GM12878 (cell line): ENCODE results near the gene OTOF. TPM values are rescaled to one million over a fixed set of nuclear protein-coding genes. Genes with fewer than 3 reads are reported as not detected.

Experiments
- ATAC-seq: fragments of 200-7000 bp; cut with Tn5 transposase; 3 replicates; pipeline ENCODE4 v1.9.1; 2020; ENCODE audit warnings: mild to moderate bottlenecking, moderate library complexity
- BruUV-seq: library from RNA; stranded (reverse); fragments of 400-500 nt; replicated peaks from 2 replicates; lab custom pipeline; 2021; lab: Mats Ljungman, UMichigan
- CTCF ChIA-PET: fragments of 300-600 bp; sonication (Branson Sonifier 250); formaldehyde crosslinking; extraction: SDS; loops from one replicate; lab custom pipeline; 2021; ENCODE audit warnings: inconsistent platforms; lab: Yijun Ruan, JAX
- POLR2A ChIA-PET: fragments of 350-600 bp; formaldehyde crosslinking; extraction: SDS; loops from one replicate; lab custom pipeline; 2021; ENCODE audit warnings: inconsistent platforms; lab: Charles Lee
- RAD21 ChIA-PET: fragments of 300-600 bp; sonication (Branson Sonifier 250); formaldehyde crosslinking; loops from one replicate; lab custom pipeline; 2023; ENCODE audit warnings: antibody characterized with exemption; ENCODE audit not compliant: unreplicated experiment; lab: Charles Lee
- SMC1A ChIA-PET: fragments of 300-600 bp; sonication (Branson Sonifier 250); formaldehyde crosslinking; loops from one replicate; lab custom pipeline; 2023; ENCODE audit not compliant: unreplicated experiment, uncharacterized antibody; lab: Charles Lee
- DNase-seq: peaks from one replicate; pipeline ENCODE4 v3.0.0-alpha.2; 2011; ENCODE audit warnings: low read depth, low spot score
- FAIRE-seq: peaks from 3 replicates; lab custom pipeline; 2011; peaks lifted over from hg19 to GRCh38; lab: Jason Lieb, UNC
- H2AFZ ChIP-seq: 2 replicates; pipeline ENCODE4 v1.6.0; 2011; ENCODE audit warnings: low read depth, low read length, control low read depth; ENCODE audit not compliant: control insufficient read depth
- H3K27ac ChIP-seq: 2 replicates; pipeline ENCODE4 v1.5.1; 2011; ENCODE audit warnings: control low read depth; ENCODE audit not compliant: control insufficient read depth, insufficient read depth
- H3K27me3 ChIP-seq, 2 experiments: replicated peaks in 1 of 2; 2 replicates each; pipeline versions ENCODE4 v1.6.0 to v1.6.1; 2011; ENCODE audit warnings: low read length in 1 of 2; ENCODE audit not compliant: control insufficient read depth in 2 of 2, insufficient read depth in 2 of 2
- H3K36me3 ChIP-seq, 2 experiments: 2 replicates each; pipeline ENCODE4 v1.5.1; 2011; ENCODE audit warnings: low read length in 1 of 2; ENCODE audit not compliant: control insufficient read depth in 2 of 2, insufficient read depth in 2 of 2
- H3K4me1 ChIP-seq: 2 replicates; pipeline ENCODE4 v1.6.1; 2011; ENCODE audit warnings: mild to moderate bottlenecking, low read length, moderate library complexity, mixed read lengths; ENCODE audit not compliant: control insufficient read depth, insufficient read depth
- H3K4me2 ChIP-seq: 2 replicates; pipeline ENCODE4 v1.6.0; 2011; ENCODE audit warnings: control low read depth; ENCODE audit not compliant: control insufficient read depth, insufficient read depth
- H3K4me3 ChIP-seq: fragments of 200-600 bp; sonication (generic); 2 replicates; pipeline ENCODE4 v1.5.1; 2016
- H3K79me2 ChIP-seq: 2 replicates; pipeline ENCODE4 v1.6.0; 2011; ENCODE audit warnings: low read length; ENCODE audit not compliant: control insufficient read depth, insufficient read depth
- H3K9ac ChIP-seq: 2 replicates; pipeline ENCODE4 v1.8.0; 2011; ENCODE audit warnings: low read length, control low read depth, mixed read lengths; ENCODE audit not compliant: control insufficient read depth, insufficient read depth
- H3K9me3 ChIP-seq: replicated peaks from 3 replicates; pipeline ENCODE4 v1.5.1; 2011; ENCODE audit warnings: mild to moderate bottlenecking, low read length; ENCODE audit not compliant: control insufficient read depth, insufficient read depth
- H4K20me1 ChIP-seq: 2 replicates; pipeline ENCODE4 v1.6.0; 2011; ENCODE audit not compliant: control insufficient read depth, insufficient read depth
- BMI1 ChIP-seq: fragments of 450-650 bp; IDR thresholded peaks from 2 replicates; pipeline ENCODE4 v1.6.1; 2016; ENCODE audit warnings: mild to moderate bottlenecking, moderate library complexity, borderline replicate concordance
- CBX3 ChIP-seq: fragments of 200-600 bp; sonication (generic); IDR thresholded peaks from 2 replicates; pipeline ENCODE4 v1.6.1; 2016; ENCODE audit warnings: low read depth, borderline replicate concordance
- CREB1 ChIP-seq: IDR thresholded peaks from 2 replicates; pipeline ENCODE4 v1.6.1; 2012; ENCODE audit warnings: low read depth, mild to moderate bottlenecking, inconsistent platforms
- EED ChIP-seq: sonication (generic); IDR thresholded peaks from 2 replicates; pipeline ENCODE4 v1.6.1; 2016; ENCODE audit warnings: antibody characterized with exemption, low read depth
- FOXK2 ChIP-seq: fragments of 450-650 bp; IDR thresholded peaks from 2 replicates; pipeline ENCODE4 v1.6.1; 2017; ENCODE audit warnings: mild to moderate bottlenecking, moderate library complexity
- GABPA ChIP-seq: IDR thresholded peaks from 2 replicates; pipeline ENCODE4 v1.6.1; 2014; ENCODE audit warnings: antibody characterized with exemption, low read depth, mild to moderate bottlenecking, inconsistent platforms
- LARP7 ChIP-seq: fragments of 450-650 bp; IDR thresholded peaks from 2 replicates; pipeline ENCODE4 v1.6.1; 2017; ENCODE audit warnings: mild to moderate bottlenecking
- MEF2A ChIP-seq: IDR thresholded peaks from 2 replicates; pipeline ENCODE4 v1.6.1; 2011; ENCODE audit warnings: low read depth, mild to moderate bottlenecking, low read length, moderate library complexity; ENCODE audit not compliant: insufficient read depth
- NFIC ChIP-seq: IDR thresholded peaks from 2 replicates; pipeline ENCODE4 v1.6.1; 2012; ENCODE audit warnings: low read depth, mild to moderate bottlenecking, inconsistent platforms, low read length, moderate library complexity
- NFYB ChIP-seq: IDR thresholded peaks from 2 replicates; pipeline ENCODE4 v1.6.1; 2011; ENCODE audit warnings: low read depth, mild to moderate bottlenecking, low read length, improper control_type of control experiment, moderate library complexity; ENCODE audit not compliant: insufficient read depth
- POLR2AphosphoS2 ChIP-seq: IDR thresholded peaks from 2 replicates; pipeline ENCODE4 v1.6.1; 2011; ENCODE audit warnings: low read depth, mild to moderate bottlenecking, low read length, improper control_type of control experiment, moderate library complexity
- RELA ChIP-seq: fragments of 450-650 bp; IDR thresholded peaks from 2 replicates; pipeline ENCODE4 v1.8.0; 2014; ENCODE audit warnings: borderline replicate concordance; ENCODE audit not compliant: partially characterized antibody
- RELB ChIP-seq: fragments of 450-650 bp; IDR thresholded peaks from 2 replicates; pipeline ENCODE4 v1.6.1; 2017; ENCODE audit warnings: low read depth, mild to moderate bottlenecking, moderate library complexity
- ZBTB33 ChIP-seq: fragments of 450-650 bp; IDR thresholded peaks from 2 replicates; pipeline ENCODE4 v1.6.1; 2017; ENCODE audit warnings: mild to moderate bottlenecking
- ZBTB40 ChIP-seq: fragments of 450-650 bp; IDR thresholded peaks from 2 replicates; pipeline ENCODE4 v1.6.1; 2016; ENCODE audit warnings: mild to moderate bottlenecking, moderate library complexity, borderline replicate concordance
- ZZZ3 ChIP-seq: IDR thresholded peaks from 2 replicates; pipeline ENCODE4 v1.6.1; 2011; ENCODE audit warnings: low read depth; ENCODE audit not compliant: control insufficient read depth, insufficient read length
- WGBS: methylation state at CpG from one replicate; pipeline ENCODE4 v1.1.6; 2016; ENCODE audit warnings: low lambda C conversion rate; ENCODE audit not compliant: insufficient replicate concordance, insufficient coverage; ENCODE audit errors: missing lambda C conversion rate; 5-methylcytosine and 5-hydroxymethylcytosine counted together
- in situ Hi-C: fragments of 300-500 bp; cut with MboI; formaldehyde crosslinking; loops from 9 replicates; pipeline ENCODE4 v1.14.3; 2018; ENCODE audit warnings: mixed read lengths
- intact Hi-C: fragments of 100-400 bp; cut with micrococcal nuclease; formaldehyde crosslinking; loops from one replicate; pipeline ENCODE4 v1.14.2; 2022; ENCODE audit not compliant: unreplicated experiment
- polyA plus RNA-seq, 11 experiments: library from polyadenylated mRNA; depleted of rRNA in 4 of 11; unstranded in 6 of 11; stranded (reverse) in 5 of 11; fragments of >200 nt; fragmentation: Nextera tagmentation in 4 of 11; fragmentation: Illumina TruSeq in 1 of 11; extraction: Ambion mirVana in 4 of 11; extraction: Trizol in 1 of 11; gene quantifications; 1 replicate in 1 of 11; 2 replicates in 10 of 11; pipeline versions ENCODE4 v1.2.1 to v1.2.3, GENCODE V29; 2011 to 2016; ENCODE audit warnings: inconsistent platforms in 2 of 11, missing spikeins in 2 of 11, low read depth in 1 of 11
- total RNA-seq, 4 experiments: library from RNA; depleted of rRNA in 3 of 4; stranded (reverse); fragments of >200 nt in 3 of 4; fragmentation: Illumina TruSeq in 1 of 4; extraction: Trizol in 1 of 4; gene quantifications; 2 replicates each; pipeline versions ENCODE4 v1.2.1 to v1.2.3, GENCODE V29; 2013 to 2021
- TF ChIP-seq, protein P1 (sequence below): IDR thresholded peaks from 2 replicates; pipeline ENCODE4 v1.6.1; 2012; ENCODE audit warnings: low read length, inconsistent platforms

OTOF gene
- total and polyA plus RNA-seq, 10 of the 15 experiments (the other 5 are each of a cell fraction or from before 2014, with no cell fraction given) = under 0.01 to 0.31 (median 0.07) TPM; not detected in 6

- CTCF ChIA-PET = no interaction called here
- no peak overlapping the region for H3K4me2 ChIP-seq
- peaks cover 3 to 6% of the 10 kb centered on the region in 2 experiments; a peak in 2 of 4 replicates for H3K27me3 ChIP-seq
- no peak for ATAC-seq
- H3K27ac ChIP-seq = no peak overlapping the region
- no TSS peak for BruUV-seq
- 40% methylated on average over 10 of the region's 10 CpGs for WGBS
- intact Hi-C loops = no loop called here
- H3K4me1 ChIP-seq = no peaks in the 10 kb centered on the region
- no peaks in the 10 kb centered on the region for H3K9me3 ChIP-seq
- no peaks in the 10 kb centered on the region for H3K36me3 ChIP-seq
- no peak overlapping the region for H3K9ac ChIP-seq
- H2AFZ ChIP-seq = no peak overlapping the region
- in situ Hi-C loops = no loop called here
- DNase-seq = no peak
- no peaks in the 10 kb centered on the region for H3K79me2 ChIP-seq
- POLR2A ChIA-PET = no interaction called here
- SMC1A ChIA-PET = interaction anchor here (0.6 kb wide), 1 partner anchor 965 kb away, joined by 3 read pairs; no protein-coding TSS in a partner anchor
- RAD21 ChIA-PET = no interaction called here
- H3K4me3 ChIP-seq = no peak overlapping the region
- FAIRE-seq = no peak
- no peaks in the 10 kb centered on the region for H4K20me1 ChIP-seq
- no peak for TF ChIP-seq BMI1
- no peak for TF ChIP-seq NFYB
- no peak for TF ChIP-seq ZBTB33
- no peak for TF ChIP-seq CBX3
- no peak for TF ChIP-seq RELA
- no peak for TF ChIP-seq MEF2A
- TF ChIP-seq ZBTB40 = no peak
- no peak for TF ChIP-seq ZZZ3
- TF ChIP-seq GABPA = no peak
- no peak for TF ChIP-seq RELB
- TF ChIP-seq, protein P1, sequence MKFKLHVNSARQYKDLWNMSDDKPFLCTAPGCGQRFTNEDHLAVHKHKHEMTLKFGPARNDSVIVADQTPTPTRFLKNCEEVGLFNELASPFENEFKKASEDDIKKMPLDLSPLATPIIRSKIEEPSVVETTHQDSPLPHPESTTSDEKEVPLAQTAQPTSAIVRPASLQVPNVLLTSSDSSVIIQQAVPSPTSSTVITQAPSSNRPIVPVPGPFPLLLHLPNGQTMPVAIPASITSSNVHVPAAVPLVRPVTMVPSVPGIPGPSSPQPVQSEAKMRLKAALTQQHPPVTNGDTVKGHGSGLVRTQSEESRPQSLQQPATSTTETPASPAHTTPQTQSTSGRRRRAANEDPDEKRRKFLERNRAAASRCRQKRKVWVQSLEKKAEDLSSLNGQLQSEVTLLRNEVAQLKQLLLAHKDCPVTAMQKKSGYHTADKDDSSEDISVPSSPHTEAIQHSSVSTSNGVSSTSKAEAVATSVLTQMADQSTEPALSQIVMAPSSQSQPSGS = no peak
- TF ChIP-seq FOXK2 = no peak
- no peak for TF ChIP-seq CREB1
- no peak for TF ChIP-seq EED
- no peak for TF ChIP-seq LARP7
- no peak for TF ChIP-seq NFIC
- TF ChIP-seq POLR2AphosphoS2 = no peak
Observed at GRCh38 chr2:26516246-26516645, 38.3 kb upstream of the OTOF start.
